Right atrium auricular region (tissue), 2 donors: ENCODE results near the gene DNAJA4. TPM values are rescaled to one million over a fixed set of nuclear protein-coding genes. Genes with fewer than 3 reads are reported as not detected.

Experiments used
- DNase-seq: peaks from one replicate; pipeline ENCODE4 v3.0.0-alpha.2; 2019; ENCODE audit warnings: low spot score
- H3K27ac ChIP-seq, 2 donors: fragments of 200-600 bp; sonication (generic); 1 replicate in 1 of 2; 2 replicates in 1 of 2; pipeline ENCODE4 v1.5.1; 2016 to 2019
- H3K27me3 ChIP-seq, 2 donors: fragments of 200-600 bp; sonication (generic); one replicate each; pipeline versions ENCODE4 v1.5.1 to v1.6.0; 2017 to 2019
- H3K36me3 ChIP-seq: fragments of 200-600 bp; sonication (generic); one replicate; pipeline ENCODE4 v1.5.1; 2016
- H3K4me1 ChIP-seq, 2 donors: fragments of 200-600 bp; sonication (generic); one replicate each; pipeline versions ENCODE4 v1.5.1 to v1.6.0; 2017 to 2019
- H3K4me3 ChIP-seq, 2 donors: fragments of 200-600 bp; sonication (generic); 1 replicate in 1 of 2; 2 replicates in 1 of 2; pipeline ENCODE4 v1.5.1; 2017 to 2019; ENCODE audit warnings: mild to moderate bottlenecking in 1 of 2, moderate library complexity in 1 of 2
- H3K9me3 ChIP-seq, 2 donors: fragments of 200-600 bp; sonication (generic); one replicate each; pipeline ENCODE4 v1.5.1; 2019
- total RNA-seq, 2 donors: library from RNA; depleted of rRNA; stranded (reverse); fragments of >200 nt; gene quantifications; one replicate each; pipeline ENCODE4 v1.1.0, GENCODE V29; 2016
- TF ChIP-seq, protein P1 (sequence below), 2 donors: fragments of 200-600 bp; sonication (generic); IDR thresholded peaks; one replicate each; pipeline ENCODE4 v1.5.1; 2019; ENCODE audit warnings: antibody characterized with exemption in 2 of 2

Gene DNAJA4
- total RNA-seq, 2 donors from 2014 or later = 70.0 to 78.0 TPM

DNA sequence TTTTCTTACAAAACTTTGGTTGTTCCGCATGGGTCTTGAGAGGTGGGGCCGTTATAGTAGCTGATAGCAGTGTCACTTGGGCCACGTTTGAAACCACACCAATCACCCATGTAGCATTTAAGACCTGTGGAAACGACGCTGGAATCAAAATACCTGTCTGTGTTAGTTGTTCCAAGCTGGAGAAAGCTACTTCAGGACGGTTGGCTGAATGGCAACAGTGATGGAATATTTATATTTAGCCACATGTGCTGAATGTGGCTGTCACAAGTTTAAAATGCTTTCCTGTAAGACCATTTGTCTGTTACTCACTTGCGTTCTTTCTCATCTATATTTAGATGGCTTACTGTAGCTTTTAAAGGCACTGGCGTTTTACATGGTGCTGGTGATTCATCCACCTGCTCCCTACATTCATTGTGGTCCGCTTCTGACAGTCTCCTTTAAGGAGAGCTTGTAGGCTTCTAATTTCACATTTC lies 1.4 kb downstream of the DNAJA4 start:
- Histone ChIP-seq H3K27ac (peak overlapping the region; percentile 90 to 96), H3K27me3 (no peaks in the 10 kb centered on the region), H3K4me1 (peaks cover 0 to 21% of the 10 kb centered on the region in 2 donors), H3K36me3 (no peaks in the 10 kb centered on the region), H3K9me3 (no peaks in the 10 kb centered on the region), H3K4me3 (peak overlapping the region; percentile 61 to 67)
- TF ChIP-seq, protein P1, sequence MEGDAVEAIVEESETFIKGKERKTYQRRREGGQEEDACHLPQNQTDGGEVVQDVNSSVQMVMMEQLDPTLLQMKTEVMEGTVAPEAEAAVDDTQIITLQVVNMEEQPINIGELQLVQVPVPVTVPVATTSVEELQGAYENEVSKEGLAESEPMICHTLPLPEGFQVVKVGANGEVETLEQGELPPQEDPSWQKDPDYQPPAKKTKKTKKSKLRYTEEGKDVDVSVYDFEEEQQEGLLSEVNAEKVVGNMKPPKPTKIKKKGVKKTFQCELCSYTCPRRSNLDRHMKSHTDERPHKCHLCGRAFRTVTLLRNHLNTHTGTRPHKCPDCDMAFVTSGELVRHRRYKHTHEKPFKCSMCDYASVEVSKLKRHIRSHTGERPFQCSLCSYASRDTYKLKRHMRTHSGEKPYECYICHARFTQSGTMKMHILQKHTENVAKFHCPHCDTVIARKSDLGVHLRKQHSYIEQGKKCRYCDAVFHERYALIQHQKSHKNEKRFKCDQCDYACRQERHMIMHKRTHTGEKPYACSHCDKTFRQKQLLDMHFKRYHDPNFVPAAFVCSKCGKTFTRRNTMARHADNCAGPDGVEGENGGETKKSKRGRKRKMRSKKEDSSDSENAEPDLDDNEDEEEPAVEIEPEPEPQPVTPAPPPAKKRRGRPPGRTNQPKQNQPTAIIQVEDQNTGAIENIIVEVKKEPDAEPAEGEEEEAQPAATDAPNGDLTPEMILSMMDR (IDR thresholded peaks at IDR 0.05) = no peak
- no peak for DNase-seq

- H3K4me3 ChIP-seq = peak overlapping the region; percentile 14 to 25
Measured at GRCh38 chr15:78266229-78266628, 1.9 kb downstream of the DNAJA4 start.

GRCh38 chr15:78266806-78267205 lies 2.4 kb downstream of the DNAJA4 start:
- DNase-seq = no peak
- Histone ChIP-seq H3K36me3 (no peaks in the 10 kb centered on the region), H3K9me3 (no peaks in the 10 kb centered on the region), H3K4me3 (peak overlapping the region; percentile 3 to 25), H3K27me3 (no peaks in the 10 kb centered on the region), H3K4me1 (peaks cover 0 to 21% of the 10 kb centered on the region in 2 donors), H3K27ac (peak overlapping the region; percentile 90 to 96)
- TF ChIP-seq, protein P1 (IDR thresholded peaks at IDR 0.05) = no peak

More at GRCh38 chr15:78266229-78266628, 1.9 kb downstream of the DNAJA4 start:
- no peak for DNase-seq
- Histone ChIP-seq H3K36me3 (no peaks in the 10 kb centered on the region), H3K9me3 (no peaks in the 10 kb centered on the region), H3K4me1 (peaks cover 0 to 21% of the 10 kb centered on the region in 2 donors), H3K27me3 (no peaks in the 10 kb centered on the region), H3K27ac (peak overlapping the region; percentile 90 to 96)
- TF ChIP-seq, protein P1 (IDR thresholded peaks at IDR 0.05) = no peak

GRCh38 chr15:78272316-78272715 lies 8.0 kb downstream of the DNAJA4 start:
- no peaks in the 10 kb centered on the region for H3K9me3 ChIP-seq
- H3K4me3 ChIP-seq = no peak overlapping the region
- TF ChIP-seq, protein P1 (IDR thresholded peaks at IDR 0.05) = no peak
- no peaks in the 10 kb centered on the region for H3K27me3 ChIP-seq
- peaks cover 36% of the 10 kb centered on the region for H3K36me3 ChIP-seq
- no peak overlapping the region for H3K27ac ChIP-seq
- H3K4me1 ChIP-seq = peaks cover 0 to 3% of the 10 kb centered on the region in 2 donors
- no peak for DNase-seq

GRCh38 chr15:78272776-78273175 lies 8.4 kb downstream of the DNAJA4 start:
- Histone ChIP-seq H3K4me3 (no peak overlapping the region), H3K4me1 (peaks cover 0 to 1% of the 10 kb centered on the region in 2 donors), H3K27ac (no peak overlapping the region), H3K27me3 (no peaks in the 10 kb centered on the region), H3K36me3 (peaks cover 36% of the 10 kb centered on the region), H3K9me3 (no peaks in the 10 kb centered on the region)
- TF ChIP-seq, protein P1 (IDR thresholded peaks at IDR 0.05) = no peak
- DNase-seq = no peak

DNA sequence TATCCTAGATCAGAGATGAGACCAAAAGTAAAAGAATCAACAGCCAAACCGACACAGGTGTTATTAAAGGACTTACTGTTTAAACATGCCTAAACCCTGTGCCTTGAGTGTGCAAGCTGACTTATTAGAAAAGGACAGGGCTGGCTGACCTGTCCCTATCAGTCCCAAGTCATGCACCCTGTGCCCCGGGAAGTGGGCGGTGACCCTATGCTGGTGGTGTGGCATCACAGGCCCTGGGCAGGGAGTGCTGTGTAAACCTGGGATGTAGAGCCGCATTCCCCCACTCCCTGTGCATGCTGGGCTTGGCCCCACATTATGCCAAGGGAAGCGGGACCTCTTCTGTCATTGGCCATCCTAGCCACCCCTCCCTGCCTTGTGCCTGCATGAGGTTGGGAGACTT lies 10.6 kb downstream of the DNAJA4 start:
- no peaks in the 10 kb centered on the region for H3K4me1 ChIP-seq
- H3K9me3 ChIP-seq = no peaks in the 10 kb centered on the region
- H3K27ac ChIP-seq = no peak overlapping the region
- no peak for DNase-seq
- TF ChIP-seq, protein P1 (IDR thresholded peaks at IDR 0.05) = no peak
- no peak overlapping the region for H3K4me3 ChIP-seq
- no peaks in the 10 kb centered on the region for H3K27me3 ChIP-seq
- peaks cover 55% of the 10 kb centered on the region for H3K36me3 ChIP-seq
